Measurements from ENCODE around the gene DDAH1. TPM values are rescaled to one million over a fixed set of nuclear protein-coding genes. Genes with fewer than 3 reads are reported as not detected.

The DDAH1 gene
- total and polyA plus RNA-seq, 2 of the 4 experiments (the other 2 are of a cell fraction) = 78.0 to 94.5 TPM

DNA sequence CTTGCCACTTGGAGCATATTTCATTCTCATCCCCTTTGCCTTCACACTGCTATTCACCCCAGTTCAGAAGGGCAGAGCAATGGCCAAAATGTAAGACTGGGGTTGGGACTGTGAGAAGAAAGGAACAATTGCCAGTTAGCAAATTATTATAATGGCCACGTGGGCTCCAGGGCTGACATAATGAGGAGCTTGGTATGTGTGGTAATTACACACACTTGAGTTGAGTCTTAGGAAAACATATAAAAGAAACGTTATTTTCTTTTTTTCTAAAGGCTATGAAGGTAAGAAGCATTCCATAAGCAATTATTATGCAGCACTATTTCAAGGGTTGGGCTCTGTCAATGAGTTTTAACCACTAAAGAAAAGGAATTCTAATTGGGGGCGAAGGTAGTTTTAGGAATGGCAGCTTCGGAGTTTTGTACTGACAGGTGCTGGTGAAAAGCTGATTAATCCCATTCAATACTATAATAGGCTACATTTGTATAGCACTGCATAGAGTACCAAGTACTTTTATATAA lies 156.1 kb downstream of the DDAH1 start:
- ATAC-seq (ENCODE audit: low read depth) (no peak), DNase-seq (no peak)
- Histone ChIP-seq H3K27ac (ENCODE audit: insufficient read depth, low read length) (no peak overlapping the region; the same call in 1 of the 2 replicates), H3K14ac (replicated peaks; ENCODE audit: low read depth, low read length) (peak overlapping the region; percentile 51; the same call in 1 of the 2 replicates), H3K18ac (ENCODE audit: low read depth, low read length) (peak overlapping the region; percentile 36; the same call in 1 of the 2 replicates), H3K4me1 (ENCODE audit: control insufficient read depth, insufficient read depth, low read length) (peaks cover 7% of the 10 kb centered on the region), H3K4me2 (ENCODE audit: low read depth, low read length) (no peak overlapping the region), H3K9me3 (ENCODE audit: control insufficient read depth, insufficient read depth, low read length) (no peaks in the 10 kb centered on the region), H3K36me3 (ENCODE audit: control insufficient read depth, insufficient read depth, low read length) (no peaks in the 10 kb centered on the region), H2AFZ (replicated peaks; ENCODE audit: low read length, poor library complexity) (no peak overlapping the region), H2BK5ac (ENCODE audit: low read depth, low read length, poor library complexity, severe bottlenecking) (peak overlapping the region; percentile 15), H4K20me1 (ENCODE audit: insufficient read depth, low read length) (no peaks in the 10 kb centered on the region), H3K9me1 (ENCODE audit: insufficient read depth, low read length) (peaks cover 11% of the 10 kb centered on the region; the same call in 1 of the 2 replicates), H4K5ac (ENCODE audit: low read depth, low read length) (peak overlapping the region; percentile 58; the same call in 1 of the 2 replicates), H3K9ac (ENCODE audit: low read depth, low read length) (no peak overlapping the region; the same call in 1 of the 2 replicates), H3K23ac (ENCODE audit: low read depth, low read length) (no peak overlapping the region), H2AK5ac (ENCODE audit: low read depth, low read length) (peak overlapping the region; percentile 81), H4K8ac (ENCODE audit: low read depth in 2 of 2, low read length in 2 of 2) (peak overlapping the region; percentile 16 to 33; a peak in 2 of 4 replicates), H2BK20ac (ENCODE audit: low read depth, low read length) (peak overlapping the region; percentile 84), H3K4ac (ENCODE audit: low read depth, low read length) (peak overlapping the region; percentile 87), H4K91ac (ENCODE audit: insufficient read depth, low read depth, low read length) (peak overlapping the region; percentile 67; the same call in 1 of the 2 replicates), H2AK9ac (replicated peaks; ENCODE audit: low read depth, low read length, poor library complexity) (peak overlapping the region; percentile 8), H2BK15ac (ENCODE audit: low read depth, low read length) (peak overlapping the region; percentile 96), H3K27me3 (ENCODE audit: control insufficient read depth, insufficient read depth, low read length) (no peaks in the 10 kb centered on the region), H3K4me3 (ENCODE audit: insufficient read depth, low read depth, low read length) (no peak overlapping the region), H3K56ac (ENCODE audit: extremely low read depth, insufficient read depth, low read length) (no peak overlapping the region), H2BK120ac (ENCODE audit: low read depth, low read length) (peak overlapping the region; percentile 89), H3K79me1 (ENCODE audit: low read depth in 1 of 2, low read length in 2 of 2) (peaks cover 6 to 18% of the 10 kb centered on the region in 2 experiments; a peak in 3 of 4 replicates)
- POLR2A ChIA-PET (ENCODE audit: unreplicated experiment) = interaction anchor here (0.6 kb wide), 1 partner anchor 276 kb away, joined by 3 read pairs; no protein-coding TSS in a partner anchor
- intact Hi-C loops (cut with micrococcal nuclease) = loop anchor here (1.0 to 5.0 kb wide), 7 partner anchors 90 to 575 kb away; partner anchors contain the start of genes DDAH1 and ZNHIT6
- CTCF ChIA-PET = interaction anchor here (0.7 to 1.9 kb wide), 12 partner anchors 11 to 384 kb away, joined by 3 to 7 read pairs (median 3); partner anchors contain the start of gene DDAH1
- BruUV-seq (replicated peaks) = no TSS peak
- dilution Hi-C loops (cut with HindIII; ENCODE audit: low sequenced_read_pairs, unreplicated experiment) = no loop called here
- 20% methylated on average over 1 of the region's 4 CpGs; no CpG with 5 or more reads in 1 of the 2 experiments for WGBS, 2 experiments (ENCODE audit: extremely low coverage in 2 of 2, insufficient read length in 1 of 2)
- in situ Hi-C loops (cut with MboI; ENCODE audit: low sequenced_read_pairs) = loop anchor here (10.0 kb wide), 2 partner anchors 566 to 1046 kb away; no protein-coding TSS in a partner anchor
- TF ChIP-seq RCOR1 (IDR thresholded peaks at IDR 0.05; ENCODE audit: insufficient replicate concordance, low read length) (no peak), MXI1 (IDR thresholded peaks at IDR 0.05; ENCODE audit: borderline replicate concordance, low read depth, low read length) (no peak), NFE2L2 (IDR thresholded peaks at IDR 0.05; ENCODE audit: low read depth, low read length) (no peak), RFX5 (IDR thresholded peaks at IDR 0.05; ENCODE audit: low read depth, low read length) (no peak), MAFK (IDR thresholded peaks at IDR 0.05; ENCODE audit: low read depth, low read length) (no peak), SMC3 (IDR thresholded peaks at IDR 0.05; ENCODE audit: low read depth, low read length) (no peak), CEBPB (IDR thresholded peaks at IDR 0.05; ENCODE audit: low read depth, low read length) (no peak), MAZ (IDR thresholded peaks at IDR 0.05; ENCODE audit: borderline replicate concordance, low read depth, low read length) (no peak), POLR2A (IDR thresholded peaks at IDR 0.05; ENCODE audit: low read depth, low read length) (no peak), CHD1 (IDR thresholded peaks at IDR 0.05; ENCODE audit: low read depth, low read length) (no peak), FOS (IDR thresholded peaks at IDR 0.05; ENCODE audit: low read depth, low read length) (no peak), RAD21 (IDR thresholded peaks at IDR 0.05; ENCODE audit: low read length) (no peak)
- TF ChIP-seq, protein P1, sequence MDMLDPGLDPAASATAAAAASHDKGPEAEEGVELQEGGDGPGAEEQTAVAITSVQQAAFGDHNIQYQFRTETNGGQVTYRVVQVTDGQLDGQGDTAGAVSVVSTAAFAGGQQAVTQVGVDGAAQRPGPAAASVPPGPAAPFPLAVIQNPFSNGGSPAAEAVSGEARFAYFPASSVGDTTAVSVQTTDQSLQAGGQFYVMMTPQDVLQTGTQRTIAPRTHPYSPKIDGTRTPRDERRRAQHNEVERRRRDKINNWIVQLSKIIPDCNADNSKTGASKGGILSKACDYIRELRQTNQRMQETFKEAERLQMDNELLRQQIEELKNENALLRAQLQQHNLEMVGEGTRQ (IDR thresholded peaks at IDR 0.05; ENCODE audit: low read depth, low read length) = no peak; the same call in 1 of the 2 replicates
- TF ChIP-seq, protein P2, sequence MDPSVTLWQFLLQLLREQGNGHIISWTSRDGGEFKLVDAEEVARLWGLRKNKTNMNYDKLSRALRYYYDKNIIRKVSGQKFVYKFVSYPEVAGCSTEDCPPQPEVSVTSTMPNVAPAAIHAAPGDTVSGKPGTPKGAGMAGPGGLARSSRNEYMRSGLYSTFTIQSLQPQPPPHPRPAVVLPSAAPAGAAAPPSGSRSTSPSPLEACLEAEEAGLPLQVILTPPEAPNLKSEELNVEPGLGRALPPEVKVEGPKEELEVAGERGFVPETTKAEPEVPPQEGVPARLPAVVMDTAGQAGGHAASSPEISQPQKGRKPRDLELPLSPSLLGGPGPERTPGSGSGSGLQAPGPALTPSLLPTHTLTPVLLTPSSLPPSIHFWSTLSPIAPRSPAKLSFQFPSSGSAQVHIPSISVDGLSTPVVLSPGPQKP (IDR thresholded peaks at IDR 0.05; ENCODE audit: borderline replicate concordance, low read depth, low read length) = no peak
